NCI-H1694 treated with DMSO at 0.1 percent for 48 hours (cell line): Measurements from ENCODE around the gene PCID2.
A peak's percentile ranks its signal among the peaks of the same experiment; 100 is the strongest.

Experiments
- DNase-seq: peaks from one replicate; lab custom pipeline; 2025; lab: John Stamatoyannopoulos, UW

Gene PCID2

GRCh38 chr13:113219256-113219940, 10.9 kb upstream of the PCID2 start:
- DNase-seq, result no peak

- DNase-seq, result no peak
These were observed 10.1 kb upstream of the PCID2 start for GRCh38 chr13:113218586-113218985.

- no peak for DNase-seq
These were observed 8.0 kb upstream of the PCID2 start for GRCh38 chr13:113216254-113217048.

- DNase-seq, result no peak
These were observed 3.3 kb upstream of the PCID2 start for GRCh38 chr13:113211774-113212173.

GRCh38 chr13:113210833-113211232, 2.4 kb upstream of the PCID2 start:
- DNase-seq, result no peak

GRCh38 chr13:113209759-113210421, 1.4 kb upstream of the PCID2 start:
- no peak for DNase-seq

- DNase-seq, result peak; percentile 39
These were observed 878 bp upstream of the PCID2 start, which contains the start of gene CUL4A for GRCh38 chr13:113209336-113209758. CUL4A (plus strand) TSS chr13:113209613; CDS start chr13:113209628, 15 bp downstream.

- no peak for DNase-seq
These were observed 514 bp downstream of the PCID2 start for GRCh38 chr13:113207890-113208420.

GRCh38 chr13:113207460-113207859, 1.0 kb downstream of the PCID2 start:
- no peak for DNase-seq

GRCh38 chr13:113205428-113205931, 3.0 kb downstream of the PCID2 start:
- DNase-seq, result no peak

- DNase-seq, result no peak
These were observed 4.1 kb downstream of the PCID2 start for GRCh38 chr13:113204378-113204734.

GRCh38 chr13:113203507-113204377, 4.7 kb downstream of the PCID2 start:
- no peak for DNase-seq

GRCh38 chr13:113202912-113203311, 5.6 kb downstream of the PCID2 start:
- no peak for DNase-seq

- DNase-seq, result no peak
These were observed 6.7 kb downstream of the PCID2 start for GRCh38 chr13:113201815-113202214.

- DNase-seq, result no peak
These were observed 11.3 kb downstream of the PCID2 start for GRCh38 chr13:113196970-113197737.

- no peak for DNase-seq
These were observed 13.1 kb downstream of the PCID2 start for GRCh38 chr13:113195360-113195759.

- no peak for DNase-seq
These were observed 15.6 kb downstream of the PCID2 start for GRCh38 chr13:113192902-113193301.

- DNase-seq, result no peak
These were observed 16.2 kb downstream of the PCID2 start for GRCh38 chr13:113192279-113192678.

- no peak for DNase-seq
These were observed 18.3 kb downstream of the PCID2 start for GRCh38 chr13:113190181-113190580.

- no peak for DNase-seq
These were observed 20.4 kb downstream of the PCID2 start for GRCh38 chr13:113187883-113188665.
